SK-N-SH (cell line): ENCODE measurements around the gene SLC46A3. TPM values are rescaled to one million over a fixed set of nuclear protein-coding genes. Genes with fewer than 3 reads are reported as not detected.

Experiments used
- CTCF ChIA-PET: fragments of 300-600, 350-600 bp; formaldehyde crosslinking; extraction: SDS; loops from one replicate; lab custom pipeline; 2021; lab: Yijun Ruan, JAX
- POLR2A ChIA-PET: fragments of 350-600 bp; sonication (Branson Sonifier 250); formaldehyde crosslinking; extraction: SDS; loops from one replicate; lab custom pipeline; 2020; ENCODE audit warnings: antibody characterized with exemption, inconsistent platforms; lab: Yijun Ruan, JAX
- DNase-seq: peaks from one replicate; pipeline ENCODE4 v3.0.0; 2012
- H2AFZ ChIP-seq: fragments of 200-600 bp; sonication (generic); 2 replicates; pipeline ENCODE4 v1.8.1; 2016; ENCODE audit warnings: antibody characterized with exemption, mild to moderate bottlenecking, low read depth
- H3F3A ChIP-seq: fragments of 200-600 bp; sonication (generic); replicated peaks from 2 replicates; pipeline ENCODE3; 2016; ENCODE audit warnings: antibody characterized with exemption, mild to moderate bottlenecking; ENCODE audit not compliant: insufficient read depth
- H3K27ac ChIP-seq, 2 experiments: fragments of 200-500 bp in 1 of 2; fragments of 200-600 bp in 1 of 2; sonication (Bioruptor generic) in 1 of 2; sonication (generic), shearing (Covaris generic) in 1 of 2; 2 replicates each; pipeline versions ENCODE4 v1.5.1 to v1.6.1; 2014 to 2016; ENCODE audit warnings: low read depth in 2 of 2, inconsistent platforms in 1 of 2, low read length in 1 of 2, mild to moderate bottlenecking in 1 of 2, mixed read lengths in 1 of 2
- H3K27me3 ChIP-seq: fragments of 200-600 bp; sonication (generic), shearing (Covaris generic); 2 replicates; pipeline ENCODE4 v1.6.1; 2016; ENCODE audit warnings: mixed run types; ENCODE audit not compliant: insufficient read depth
- H3K36me3 ChIP-seq, 2 experiments: fragments of 200-500 bp in 1 of 2; fragments of 200-600 bp in 1 of 2; sonication (Bioruptor generic) in 1 of 2; sonication (generic) in 1 of 2; replicated peaks in 1 of 2; 2 replicates each; pipeline versions ENCODE3 to v1.5.1; 2014 to 2016; ENCODE audit warnings: low read length in 1 of 2, mild to moderate bottlenecking in 1 of 2; ENCODE audit not compliant: insufficient read depth in 2 of 2, control insufficient read depth in 1 of 2
- H3K4me1 ChIP-seq, 2 experiments: fragments of 200-500 bp in 1 of 2; fragments of 200-600 bp in 1 of 2; sonication (Bioruptor generic) in 1 of 2; sonication (generic), shearing (Covaris generic) in 1 of 2; 2 replicates each; pipeline versions ENCODE4 v1.5.1 to v1.6.1; 2014 to 2016; ENCODE audit warnings: low read depth in 1 of 2, low read length in 1 of 2, mixed run types in 1 of 2; ENCODE audit not compliant: insufficient read depth in 2 of 2, control insufficient read depth in 1 of 2
- H3K4me2 ChIP-seq: fragments of 200-600 bp; sonication (generic), shearing (Covaris generic); 2 replicates; pipeline ENCODE4 v1.6.1; 2017; ENCODE audit warnings: mixed run types
- H3K4me3 ChIP-seq, 2 experiments: fragments of 200-500 bp in 1 of 2; fragments of 200-600 bp in 1 of 2; sonication (Bioruptor generic) in 1 of 2; sonication (generic), shearing (Covaris generic) in 1 of 2; 2 replicates each; pipeline versions ENCODE4 v1.5.1 to v1.8.1; 2014 to 2016; ENCODE audit warnings: low read depth in 2 of 2, inconsistent platforms in 1 of 2, low read length in 1 of 2, mild to moderate bottlenecking in 1 of 2, mixed read lengths in 1 of 2, moderate library complexity in 1 of 2
- H3K79me2 ChIP-seq: fragments of 200-600 bp; sonication (generic); 2 replicates; pipeline ENCODE4 v1.8.1; 2017; ENCODE audit warnings: mild to moderate bottlenecking; ENCODE audit not compliant: insufficient read depth
- H3K9ac ChIP-seq: fragments of 200-600 bp; sonication (generic); 2 replicates; pipeline ENCODE4 v1.6.1; 2017; ENCODE audit warnings: mixed run types
- H3K9me2 ChIP-seq: fragments of 200-600 bp; sonication (generic); 2 replicates; pipeline ENCODE4 v1.6.1; 2017; ENCODE audit warnings: mixed run types
- H3K9me3 ChIP-seq: fragments of 200-600 bp; sonication (generic); 2 replicates; pipeline ENCODE4 v1.6.1; 2017; ENCODE audit warnings: mixed run types, mild to moderate bottlenecking, moderate library complexity
- H4K20me1 ChIP-seq: fragments of 200-600 bp; sonication (generic); 2 replicates; pipeline ENCODE4 v1.6.1; 2017; ENCODE audit warnings: mild to moderate bottlenecking, mixed run types; ENCODE audit not compliant: insufficient read depth
- CTCF ChIP-seq: fragments of 200-600 bp; sonication (generic); IDR thresholded peaks from 2 replicates; pipeline ENCODE4 v1.6.1; 2017; ENCODE audit warnings: antibody characterized with exemption, mild to moderate bottlenecking, moderate library complexity
- EP300 ChIP-seq, 2 experiments: IDR thresholded peaks; 2 replicates each; pipeline versions ENCODE4 v1.4.0 to v1.6.1; 2012; ENCODE audit warnings: borderline replicate concordance in 1 of 2, low read depth in 1 of 2, low read length in 1 of 2
- EZH2phosphoT487 ChIP-seq: fragments of 200-600 bp; sonication (generic); IDR thresholded peaks from 2 replicates; pipeline ENCODE4 v1.6.1; 2017; ENCODE audit warnings: low read depth, mixed run types, mild to moderate bottlenecking, antibody characterized with exemption, moderate library complexity, borderline replicate concordance
- FOSL2 ChIP-seq: IDR thresholded peaks from 2 replicates; pipeline ENCODE4 v1.4.0; 2012; ENCODE audit warnings: low read depth, mild to moderate bottlenecking, moderate library complexity, borderline replicate concordance
- FOXM1 ChIP-seq: IDR thresholded peaks from 2 replicates; pipeline ENCODE4 v1.4.0; 2012; ENCODE audit warnings: low read depth, mild to moderate bottlenecking
- GATA2 ChIP-seq: sonication (generic); formaldehyde crosslinking; IDR thresholded peaks from 2 replicates; pipeline ENCODE4 v1.5.0; 2020; ENCODE audit warnings: mild to moderate bottlenecking, missing genetic modification reagents
- JUND ChIP-seq: IDR thresholded peaks from 2 replicates; pipeline ENCODE4 v1.4.0; 2012
- MEF2A ChIP-seq: IDR thresholded peaks from 2 replicates; pipeline ENCODE4 v1.4.0; 2012; ENCODE audit warnings: low read depth, borderline replicate concordance
- NRF1 ChIP-seq: IDR thresholded peaks from 2 replicates; pipeline ENCODE4 v1.6.1; 2012; ENCODE audit warnings: low read depth, mild to moderate bottlenecking, low read length
- RAD21 ChIP-seq: IDR thresholded peaks from 2 replicates; pipeline ENCODE4 v1.6.1; 2012; ENCODE audit warnings: mild to moderate bottlenecking, low read length
- RCOR1 ChIP-seq: fragments of 150-350 bp; IDR thresholded peaks from 2 replicates; pipeline ENCODE4 v1.6.1; 2017; ENCODE audit warnings: antibody characterized with exemption, low read length
- RFX5 ChIP-seq: IDR thresholded peaks from 2 replicates; pipeline ENCODE4 v1.6.1; 2012; ENCODE audit warnings: mild to moderate bottlenecking, improper control_type of control experiment, low read length
- SMC3 ChIP-seq: IDR thresholded peaks from 2 replicates; pipeline ENCODE4 v1.6.1; 2012; ENCODE audit warnings: low read depth, low read length, improper control_type of control experiment
- TAF1 ChIP-seq: IDR thresholded peaks from 2 replicates; pipeline ENCODE4 v1.6.1; 2012; ENCODE audit warnings: low read depth, mild to moderate bottlenecking, low read length, moderate library complexity, borderline replicate concordance
- USF1 ChIP-seq: IDR thresholded peaks from 2 replicates; pipeline ENCODE4 v1.4.0; 2012; ENCODE audit warnings: low read depth, borderline replicate concordance
- WGBS: methylation state at CpG from one replicate; pipeline ENCODE4 v1.1.6; 2017; ENCODE audit warnings: low lambda C conversion rate; 5-methylcytosine and 5-hydroxymethylcytosine counted together
- polyA plus RNA-seq, 3 experiments: library from polyadenylated mRNA; depleted of rRNA; stranded (reverse); fragments of >200 nt; gene quantifications; 2 replicates each; pipeline ENCODE4 v1.2.3, GENCODE V29; 2012
- TF ChIP-seq, protein P1 (sequence below): IDR thresholded peaks from 2 replicates; pipeline ENCODE4; 2012
- TF ChIP-seq, protein P2 (sequence below): IDR thresholded peaks from 2 replicates; pipeline ENCODE4 v1.6.1; 2012; ENCODE audit warnings: mild to moderate bottlenecking, low read depth, low read length, moderate library complexity
- TF ChIP-seq, protein P3 (sequence below): fragments of 150-350 bp; IDR thresholded peaks from 2 replicates; pipeline ENCODE4 v1.6.1; 2017; ENCODE audit warnings: antibody characterized with exemption, low read length, low read depth, borderline replicate concordance
- TF ChIP-seq, protein P4 (sequence below): fragments of 150-350 bp; IDR thresholded peaks from 2 replicates; pipeline ENCODE4 v1.6.1; 2016; ENCODE audit warnings: mild to moderate bottlenecking, low read depth, low read length

The SLC46A3 gene
- polyA plus RNA-seq, 1 of the 3 experiments (the other 2 are of a cell fraction): 2.0 TPM

- H3K4me3 ChIP-seq: no peak overlapping the region
- 76% methylated on average over 2 of the region's 2 CpGs for WGBS
Measured at GRCh38 chr13:28680541-28680940, 38.2 kb downstream of the SLC46A3 start.

GRCh38 chr13:28679628-28680027 lies 39.1 kb downstream of the SLC46A3 start:
- Histone ChIP-seq H3K79me2 (no peaks in the 10 kb centered on the region; the same call in 1 of the 2 replicates), H3K9ac (no peak overlapping the region), H3K4me1 (no peaks in the 10 kb centered on the region), H3K4me2 (no peak overlapping the region), H3F3A (peaks cover 29% of the 10 kb centered on the region), H3K27me3 (no peaks in the 10 kb centered on the region), H3K27ac (no peak overlapping the region), H2AFZ (no peak overlapping the region), H3K9me3 (no peaks in the 10 kb centered on the region), H4K20me1 (no peaks in the 10 kb centered on the region), H3K4me3 (no peak overlapping the region), H3K36me3 (peaks cover 40 to 41% of the 10 kb centered on the region in 2 experiments), H3K9me2 (no peaks in the 10 kb centered on the region)
- 88% methylated on average over 1 of the region's 1 CpG for WGBS
- DNase-seq: no peak
- ChIA-PET CTCF (interaction anchor here (0.6 to 1.3 kb wide), 5 partner anchors 43 to 616 kb away, joined by 3 to 5 read pairs (median 3); no protein-coding TSS in a partner anchor), POLR2A (no interaction called here)
- TF ChIP-seq CTCF (peak; percentile 63), SMC3 (peak; percentile 27; the same call in 1 of the 2 replicates), FOXM1 (no peak), RFX5 (no peak), NRF1 (no peak), GATA2 (CRISPR knock-in tag) (no peak), USF1 (no peak), TAF1 (no peak), RAD21 (0 out of 2 replicates have a peak, but pooled peaks have one; percentile 8), FOSL2 (no peak)
- TF ChIP-seq, protein P1, sequence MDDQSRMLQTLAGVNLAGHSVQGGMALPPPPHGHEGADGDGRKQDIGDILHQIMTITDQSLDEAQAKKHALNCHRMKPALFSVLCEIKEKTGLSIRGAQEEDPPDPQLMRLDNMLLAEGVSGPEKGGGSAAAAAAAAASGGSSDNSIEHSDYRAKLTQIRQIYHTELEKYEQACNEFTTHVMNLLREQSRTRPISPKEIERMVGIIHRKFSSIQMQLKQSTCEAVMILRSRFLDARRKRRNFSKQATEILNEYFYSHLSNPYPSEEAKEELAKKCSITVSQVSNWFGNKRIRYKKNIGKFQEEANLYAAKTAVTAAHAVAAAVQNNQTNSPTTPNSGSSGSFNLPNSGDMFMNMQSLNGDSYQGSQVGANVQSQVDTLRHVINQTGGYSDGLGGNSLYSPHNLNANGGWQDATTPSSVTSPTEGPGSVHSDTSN: no peak
- TF ChIP-seq, protein P2, sequence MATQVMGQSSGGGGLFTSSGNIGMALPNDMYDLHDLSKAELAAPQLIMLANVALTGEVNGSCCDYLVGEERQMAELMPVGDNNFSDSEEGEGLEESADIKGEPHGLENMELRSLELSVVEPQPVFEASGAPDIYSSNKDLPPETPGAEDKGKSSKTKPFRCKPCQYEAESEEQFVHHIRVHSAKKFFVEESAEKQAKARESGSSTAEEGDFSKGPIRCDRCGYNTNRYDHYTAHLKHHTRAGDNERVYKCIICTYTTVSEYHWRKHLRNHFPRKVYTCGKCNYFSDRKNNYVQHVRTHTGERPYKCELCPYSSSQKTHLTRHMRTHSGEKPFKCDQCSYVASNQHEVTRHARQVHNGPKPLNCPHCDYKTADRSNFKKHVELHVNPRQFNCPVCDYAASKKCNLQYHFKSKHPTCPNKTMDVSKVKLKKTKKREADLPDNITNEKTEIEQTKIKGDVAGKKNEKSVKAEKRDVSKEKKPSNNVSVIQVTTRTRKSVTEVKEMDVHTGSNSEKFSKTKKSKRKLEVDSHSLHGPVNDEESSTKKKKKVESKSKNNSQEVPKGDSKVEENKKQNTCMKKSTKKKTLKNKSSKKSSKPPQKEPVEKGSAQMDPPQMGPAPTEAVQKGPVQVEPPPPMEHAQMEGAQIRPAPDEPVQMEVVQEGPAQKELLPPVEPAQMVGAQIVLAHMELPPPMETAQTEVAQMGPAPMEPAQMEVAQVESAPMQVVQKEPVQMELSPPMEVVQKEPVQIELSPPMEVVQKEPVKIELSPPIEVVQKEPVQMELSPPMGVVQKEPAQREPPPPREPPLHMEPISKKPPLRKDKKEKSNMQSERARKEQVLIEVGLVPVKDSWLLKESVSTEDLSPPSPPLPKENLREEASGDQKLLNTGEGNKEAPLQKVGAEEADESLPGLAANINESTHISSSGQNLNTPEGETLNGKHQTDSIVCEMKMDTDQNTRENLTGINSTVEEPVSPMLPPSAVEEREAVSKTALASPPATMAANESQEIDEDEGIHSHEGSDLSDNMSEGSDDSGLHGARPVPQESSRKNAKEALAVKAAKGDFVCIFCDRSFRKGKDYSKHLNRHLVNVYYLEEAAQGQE: no peak

More at GRCh38 chr13:28680541-28680940, 38.2 kb downstream of the SLC46A3 start:
- DNase-seq: no peak
- Histone ChIP-seq H3K9ac (no peak overlapping the region), H2AFZ (no peak overlapping the region), H3K79me2 (no peaks in the 10 kb centered on the region), H3F3A (peaks cover 29% of the 10 kb centered on the region), H4K20me1 (no peaks in the 10 kb centered on the region), H3K9me2 (no peaks in the 10 kb centered on the region), H3K4me2 (no peak overlapping the region), H3K27ac (no peak overlapping the region), H3K36me3 (peaks cover 38 to 39% of the 10 kb centered on the region in 2 experiments), H3K27me3 (no peaks in the 10 kb centered on the region), H3K9me3 (no peaks in the 10 kb centered on the region), H3K4me1 (no peaks in the 10 kb centered on the region)
- TF ChIP-seq SMC3 (no peak), EZH2phosphoT487 (no peak), RCOR1 (no peak), FOSL2 (no peak), MEF2A (no peak), JUND (no peak), EP300 (IDR thresholded peaks at IDR 0.05; ENCODE audit: borderline replicate concordance in 1 of 2, low read depth in 1 of 2, low read length in 1 of 2) (no peak)
- TF ChIP-seq, protein P3, sequence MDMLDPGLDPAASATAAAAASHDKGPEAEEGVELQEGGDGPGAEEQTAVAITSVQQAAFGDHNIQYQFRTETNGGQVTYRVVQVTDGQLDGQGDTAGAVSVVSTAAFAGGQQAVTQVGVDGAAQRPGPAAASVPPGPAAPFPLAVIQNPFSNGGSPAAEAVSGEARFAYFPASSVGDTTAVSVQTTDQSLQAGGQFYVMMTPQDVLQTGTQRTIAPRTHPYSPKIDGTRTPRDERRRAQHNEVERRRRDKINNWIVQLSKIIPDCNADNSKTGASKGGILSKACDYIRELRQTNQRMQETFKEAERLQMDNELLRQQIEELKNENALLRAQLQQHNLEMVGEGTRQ: no peak
- TF ChIP-seq, protein P4, sequence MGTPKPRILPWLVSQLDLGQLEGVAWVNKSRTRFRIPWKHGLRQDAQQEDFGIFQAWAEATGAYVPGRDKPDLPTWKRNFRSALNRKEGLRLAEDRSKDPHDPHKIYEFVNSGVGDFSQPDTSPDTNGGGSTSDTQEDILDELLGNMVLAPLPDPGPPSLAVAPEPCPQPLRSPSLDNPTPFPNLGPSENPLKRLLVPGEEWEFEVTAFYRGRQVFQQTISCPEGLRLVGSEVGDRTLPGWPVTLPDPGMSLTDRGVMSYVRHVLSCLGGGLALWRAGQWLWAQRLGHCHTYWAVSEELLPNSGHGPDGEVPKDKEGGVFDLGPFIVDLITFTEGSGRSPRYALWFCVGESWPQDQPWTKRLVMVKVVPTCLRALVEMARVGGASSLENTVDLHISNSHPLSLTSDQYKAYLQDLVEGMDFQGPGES: no peak
- ChIA-PET POLR2A (interaction anchor here (0.6 kb wide), 1 partner anchor 8 kb away, joined by 3 read pairs; no protein-coding TSS in a partner anchor), CTCF (interaction anchor here (0.6 to 1.3 kb wide), 4 partner anchors 138 to 801 kb away, joined by 3 read pairs; no protein-coding TSS in a partner anchor)
